Mesenchymal stem cell (in vitro differentiated cells and primary cell): ENCODE data around the gene SCD5.

ENCODE experiments used
- DNase-seq: peaks from one replicate; pipeline ENCODE4 v3.0.0-alpha.2; 2013
- H2AFZ ChIP-seq: one replicate; pipeline ENCODE4 v1.6.1; 2013; ENCODE audit warnings: low read depth, mild to moderate bottlenecking, control low read depth, inconsistent platforms, low read length, moderate library complexity
- H2AK5ac ChIP-seq: 2 replicates; pipeline ENCODE4 v1.6.1; 2013; ENCODE audit warnings: low read length, moderate library complexity, mild to moderate bottlenecking, inconsistent platforms; ENCODE audit not compliant: severe bottlenecking
- H2BK120ac ChIP-seq: one replicate; pipeline ENCODE4 v1.6.1; 2013; ENCODE audit warnings: low read depth, mild to moderate bottlenecking, inconsistent platforms, low read length, moderate library complexity
- H2BK12ac ChIP-seq, 2 experiments: one replicate each; pipeline ENCODE4 v1.6.1; 2013; ENCODE audit warnings: inconsistent platforms in 2 of 2, low read length in 2 of 2, mild to moderate bottlenecking in 2 of 2, moderate library complexity in 2 of 2, control low read depth in 1 of 2
- H2BK15ac ChIP-seq: one replicate; pipeline ENCODE4 v1.6.1; 2013; ENCODE audit warnings: mild to moderate bottlenecking, low read depth, inconsistent platforms; ENCODE audit not compliant: poor library complexity, severe bottlenecking
- H2BK5ac ChIP-seq: 2 replicates; pipeline ENCODE4 v1.6.1; 2013; ENCODE audit warnings: low read depth, mild to moderate bottlenecking, low read length, control low read depth, inconsistent platforms; ENCODE audit not compliant: poor library complexity, severe bottlenecking
- H3K14ac ChIP-seq, 2 experiments: one replicate each; pipeline ENCODE4 v1.6.1; 2013; ENCODE audit warnings: inconsistent platforms in 2 of 2, low read length in 2 of 2, control low read depth in 1 of 2, mild to moderate bottlenecking in 1 of 2, moderate library complexity in 1 of 2
- H3K18ac ChIP-seq, 2 experiments: one replicate each; pipeline ENCODE4 v1.6.1; 2013; ENCODE audit warnings: inconsistent platforms in 2 of 2, low read length in 2 of 2, control low read depth in 1 of 2, low read depth in 1 of 2, mild to moderate bottlenecking in 1 of 2
- H3K23ac ChIP-seq, 2 experiments: one replicate each; pipeline ENCODE4 v1.6.1; 2013; ENCODE audit warnings: inconsistent platforms in 2 of 2, low read length in 2 of 2, mild to moderate bottlenecking in 2 of 2, moderate library complexity in 2 of 2, control low read depth in 1 of 2
- H3K27ac ChIP-seq: 2 replicates; pipeline ENCODE4 v1.5.1; 2013; ENCODE audit warnings: mild to moderate bottlenecking, moderate library complexity, low read length, control low read depth, inconsistent platforms; ENCODE audit not compliant: poor library complexity, severe bottlenecking
- H3K27me3 ChIP-seq, 2 experiments: 2 replicates each; pipeline versions ENCODE4 v1.6.1 to v1.7.0; 2013; ENCODE audit warnings: low read length in 2 of 2, mild to moderate bottlenecking in 2 of 2, moderate library complexity in 2 of 2, control low read depth in 1 of 2, inconsistent platforms in 1 of 2; ENCODE audit not compliant: control insufficient read depth in 1 of 2, insufficient read depth in 1 of 2
- H3K36me3 ChIP-seq, 2 experiments: 2 replicates each; pipeline versions ENCODE4 v1.6.1 to v1.7.0; 2013; ENCODE audit warnings: low read length in 2 of 2, control low read depth in 1 of 2, inconsistent platforms in 1 of 2, low read depth in 1 of 2, mild to moderate bottlenecking in 1 of 2; ENCODE audit not compliant: insufficient read depth in 2 of 2, control insufficient read depth in 1 of 2
- H3K4ac ChIP-seq, 2 experiments: one replicate each; pipeline ENCODE4 v1.6.1; 2013; ENCODE audit warnings: inconsistent platforms in 2 of 2, low read length in 2 of 2, mild to moderate bottlenecking in 2 of 2, moderate library complexity in 2 of 2, control low read depth in 1 of 2, low read depth in 1 of 2
- H3K4me1 ChIP-seq: 2 replicates; pipeline ENCODE4 v1.6.1; 2013; ENCODE audit warnings: low read depth, low read length, control low read depth; ENCODE audit not compliant: control insufficient read depth, insufficient read depth
- H3K4me2 ChIP-seq: 2 replicates; pipeline ENCODE4 v1.6.1; 2013; ENCODE audit warnings: low read length, mild to moderate bottlenecking, inconsistent platforms; ENCODE audit not compliant: poor library complexity, severe bottlenecking
- H3K4me3 ChIP-seq, 2 experiments: 2 replicates each; pipeline versions ENCODE4 v1.5.1 to v1.7.0; 2013; ENCODE audit warnings: low read length in 2 of 2, mild to moderate bottlenecking in 2 of 2, control low read depth in 1 of 2, low read depth in 1 of 2; ENCODE audit not compliant: insufficient read depth in 1 of 2
- H3K79me1 ChIP-seq: replicated peaks from 2 replicates; pipeline ENCODE4 v1.6.1; 2013; ENCODE audit warnings: mild to moderate bottlenecking, control low read depth, low read length, inconsistent platforms; ENCODE audit not compliant: poor library complexity, severe bottlenecking
- H3K9ac ChIP-seq: 2 replicates; pipeline ENCODE4 v1.7.0; 2013; ENCODE audit warnings: mild to moderate bottlenecking, low read length, moderate library complexity
- H3K9me3 ChIP-seq: 2 replicates; pipeline ENCODE4 v1.7.0; 2013; ENCODE audit warnings: mild to moderate bottlenecking, low read length; ENCODE audit not compliant: control insufficient read depth
- H4K8ac ChIP-seq: one replicate; pipeline ENCODE4 v1.6.1; 2013; ENCODE audit warnings: inconsistent platforms, mild to moderate bottlenecking, low read length, moderate library complexity
- H4K91ac ChIP-seq: one replicate; pipeline ENCODE4 v1.6.1; 2013; ENCODE audit warnings: mild to moderate bottlenecking, low read length, inconsistent platforms
- WGBS: methylation state at CpG from one replicate; pipeline ENCODE4 v1.1.7; 2013; ENCODE audit warnings: mixed read lengths; 5-methylcytosine and 5-hydroxymethylcytosine counted together

Gene SCD5

GRCh38 chr4:82621251-82621650 lies 177.3 kb downstream of the SCD5 start:
- no peak overlapping the region for H3K18ac ChIP-seq
- no peak overlapping the region for H3K27ac ChIP-seq
- no peak overlapping the region for H3K9ac ChIP-seq
- H3K36me3 ChIP-seq = no peaks in the 10 kb centered on the region
- no peak overlapping the region for H2BK5ac ChIP-seq
- no peak overlapping the region for H4K91ac ChIP-seq
- H3K79me1 ChIP-seq = no peaks in the 10 kb centered on the region
- H3K14ac ChIP-seq = no peak overlapping the region
- 83% methylated on average over 3 of the region's 3 CpGs for WGBS
- H3K4me2 ChIP-seq = no peak overlapping the region
- H2BK120ac ChIP-seq = no peak overlapping the region
- no peak overlapping the region for H2BK12ac ChIP-seq
- H3K9me3 ChIP-seq = no peaks in the 10 kb centered on the region
- H2BK15ac ChIP-seq = no peak overlapping the region
- peaks cover 6% of the 10 kb centered on the region for H3K4me1 ChIP-seq
- no peak overlapping the region for H2AFZ ChIP-seq
- no peak overlapping the region for H3K4me3 ChIP-seq
- H4K8ac ChIP-seq = no peak overlapping the region
- H3K23ac ChIP-seq = no peak overlapping the region
- H3K4ac ChIP-seq = no peak overlapping the region
- peaks cover 0 to 15% of the 10 kb centered on the region in 2 experiments for H3K27me3 ChIP-seq
- no peak overlapping the region for H2AK5ac ChIP-seq
- no peak for DNase-seq

- no peak overlapping the region for H2BK12ac ChIP-seq
- no peak overlapping the region for H3K23ac ChIP-seq
- no peak overlapping the region for H2BK5ac ChIP-seq
- no peak overlapping the region for H3K27ac ChIP-seq
- H3K9ac ChIP-seq = no peak overlapping the region
- peaks cover 6% of the 10 kb centered on the region for H3K4me1 ChIP-seq
- H3K9me3 ChIP-seq = no peaks in the 10 kb centered on the region
- 72% methylated on average over 6 of the region's 6 CpGs for WGBS
- H2AFZ ChIP-seq = no peak overlapping the region
- no peak overlapping the region for H2BK15ac ChIP-seq
- H3K4me3 ChIP-seq = no peak overlapping the region
- no peak overlapping the region for H3K18ac ChIP-seq
- H3K27me3 ChIP-seq = peaks cover 0 to 22% of the 10 kb centered on the region in 2 experiments
- H4K8ac ChIP-seq = no peak overlapping the region
- H3K79me1 ChIP-seq = no peaks in the 10 kb centered on the region
- no peak overlapping the region for H4K91ac ChIP-seq
- no peak overlapping the region for H3K4me2 ChIP-seq
- no peak overlapping the region for H3K14ac ChIP-seq
- no peak for DNase-seq
- H3K36me3 ChIP-seq = no peaks in the 10 kb centered on the region
- no peak overlapping the region for H2AK5ac ChIP-seq
- H2BK120ac ChIP-seq = no peak overlapping the region
- no peak overlapping the region for H3K4ac ChIP-seq
Measured at GRCh38 chr4:82620126-82620735, 178.4 kb downstream of the SCD5 start.

DNA sequence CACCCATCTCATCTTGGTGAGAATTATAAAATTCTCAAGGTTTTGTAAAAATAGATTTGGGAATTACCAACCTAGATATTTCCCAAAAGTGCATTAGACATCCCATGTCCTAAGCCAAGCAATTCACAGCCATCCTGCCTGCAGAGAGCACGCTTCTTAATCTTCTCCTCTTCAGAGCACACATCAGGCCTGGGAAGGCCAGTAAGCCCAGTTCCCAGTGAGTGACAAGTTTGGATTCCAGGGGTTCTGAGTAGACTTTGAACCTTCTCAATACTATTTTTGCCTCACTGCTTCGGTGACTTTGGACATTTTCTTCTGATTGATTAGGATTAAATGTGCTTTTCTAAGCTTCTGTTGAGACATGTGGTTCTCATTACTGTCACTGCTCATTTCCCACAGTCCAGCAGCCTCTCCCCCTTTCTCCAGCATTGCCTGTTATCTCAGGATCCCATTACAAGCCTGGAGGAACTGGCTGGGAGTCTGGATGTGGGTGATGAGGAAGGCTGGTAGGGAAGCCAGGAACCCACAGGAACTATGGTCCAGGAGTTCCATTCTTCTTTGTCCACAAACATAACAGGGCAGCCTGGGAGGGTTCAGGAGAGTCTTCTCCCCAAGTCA lies 180.4 kb downstream of the SCD5 start:
- Histone ChIP-seq H4K8ac (no peak overlapping the region), H3K14ac (no peak overlapping the region), H3K9me3 (no peaks in the 10 kb centered on the region), H3K9ac (no peak overlapping the region), H2BK15ac (no peak overlapping the region), H3K4me3 (no peak overlapping the region), H2BK5ac (no peak overlapping the region), H2AK5ac (no peak overlapping the region), H3K27me3 (peaks cover 0 to 22% of the 10 kb centered on the region in 2 experiments), H2BK12ac (no peak overlapping the region), H3K18ac (no peak overlapping the region), H3K36me3 (no peaks in the 10 kb centered on the region), H3K23ac (no peak overlapping the region), H2AFZ (no peak overlapping the region), H3K79me1 (no peaks in the 10 kb centered on the region), H3K4ac (no peak overlapping the region), H2BK120ac (no peak overlapping the region), H3K4me2 (no peak overlapping the region), H3K27ac (no peak overlapping the region), H3K4me1 (peaks cover 6% of the 10 kb centered on the region), H4K91ac (no peak overlapping the region)
- WGBS = no CpG with 5 or more reads among the region's 2 CpGs
- DNase-seq = peak; percentile 7

- H3K14ac ChIP-seq = no peak overlapping the region
- no peak overlapping the region for H2BK15ac ChIP-seq
- peaks cover 0 to 22% of the 10 kb centered on the region in 2 experiments for H3K27me3 ChIP-seq
- no peak for DNase-seq
- no peak overlapping the region for H4K91ac ChIP-seq
- H3K4me1 ChIP-seq = peaks cover 1% of the 10 kb centered on the region
- H2BK120ac ChIP-seq = no peak overlapping the region
- H2AK5ac ChIP-seq = no peak overlapping the region
- no peak overlapping the region for H3K4ac ChIP-seq
- H2BK5ac ChIP-seq = no peak overlapping the region
- no peaks in the 10 kb centered on the region for H3K36me3 ChIP-seq
- H3K79me1 ChIP-seq = no peaks in the 10 kb centered on the region
- no peak overlapping the region for H3K23ac ChIP-seq
- H3K27ac ChIP-seq = no peak overlapping the region
- WGBS = 92% methylated on average over 3 of the region's 5 CpGs
- no peak overlapping the region for H3K4me2 ChIP-seq
- no peak overlapping the region for H3K9ac ChIP-seq
- no peak overlapping the region for H2AFZ ChIP-seq
- H3K9me3 ChIP-seq = no peaks in the 10 kb centered on the region
- no peak overlapping the region for H3K18ac ChIP-seq
- no peak overlapping the region for H2BK12ac ChIP-seq
- H3K4me3 ChIP-seq = no peak overlapping the region
- H4K8ac ChIP-seq = no peak overlapping the region
Measured at GRCh38 chr4:82614838-82615449, 183.7 kb downstream of the SCD5 start.
